ENCODE measurements around the gene FAF2. TPM values are rescaled to one million over a fixed set of nuclear protein-coding genes. Genes with fewer than 3 reads are reported as not detected.

Gene FAF2
- total RNA-seq, 4 donors from 2014 or later, result 12.3 to 47.8 (median 32.5) TPM

- Histone ChIP-seq H3K4me1 (no peaks in the 10 kb centered on the region), H3K27ac (no peak overlapping the region), H3K27me3 (no peaks in the 10 kb centered on the region), H3K36me3 (no peaks in the 10 kb centered on the region), H3K4me3 (no peak overlapping the region), H3K9me3 (no peaks in the 10 kb centered on the region)
- TF ChIP-seq CTCF (IDR thresholded peaks at IDR 0.05) (no peak), POLR2A (IDR thresholded peaks at IDR 0.05) (no peak)
- intact Hi-C loops (cut with DNase I; ENCODE audit: low total_unique reads), result no loop called here
- DNase-seq, result no peak
Measured at GRCh38 chr5:176552332-176552869, 104.2 kb downstream of the FAF2 start.

GRCh38 chr5:176553260-176554085 is 105.3 kb downstream of the FAF2 start:
- no peaks in the 10 kb centered on the region for H3K9me3 ChIP-seq
- H3K36me3 ChIP-seq, result no peaks in the 10 kb centered on the region
- DNase-seq, result no peak
- no peak for TF ChIP-seq CTCF (IDR thresholded peaks at IDR 0.05)
- H3K27ac ChIP-seq, result no peak overlapping the region
- H3K27me3 ChIP-seq, result no peaks in the 10 kb centered on the region
- intact Hi-C loops (cut with DNase I; ENCODE audit: low total_unique reads), result no loop called here
- no peak overlapping the region for H3K4me3 ChIP-seq
- H3K4me1 ChIP-seq, result no peaks in the 10 kb centered on the region

- intact Hi-C loops (cut with DNase I; ENCODE audit: low total_unique reads), result no loop called here
- H3K36me3 ChIP-seq, result no peaks in the 10 kb centered on the region
- DNase-seq, result no peak
- no peak for TF ChIP-seq POLR2A (IDR thresholded peaks at IDR 0.05)
- TF ChIP-seq CTCF (IDR thresholded peaks at IDR 0.05), result no peak
- H3K27me3 ChIP-seq, result no peaks in the 10 kb centered on the region
- H3K9me3 ChIP-seq, result no peaks in the 10 kb centered on the region
- no peak overlapping the region for H3K27ac ChIP-seq
- no peaks in the 10 kb centered on the region for H3K4me1 ChIP-seq
- no peak overlapping the region for H3K4me3 ChIP-seq
Measured at GRCh38 chr5:176557846-176558245, 109.7 kb downstream of the FAF2 start.

Small RNA genes within 50 kb of the gene (small RNA-seq; reads per million reads assigned to genes)
- gene AC010297.1 (not detected), gene RF00019 (not detected), gene RN7SL684P (not detected)

Other genes starting within 250 kb of the FAF2 start
- 10 to 100 TPM in 2 of 4 donors, 1 to 10 TPM in 2; 1.5 to 43.0 (median 14.9) TPM for gene SIMC1, start 210.0 kb upstream of the FAF2 start, total RNA-seq
- 100 to 1,000 TPM in 1 of 4 donors, 10 to 100 TPM in 3; 57.0 to 112 (median 67.5) TPM for gene KIAA1191, start 86.6 kb upstream of the FAF2 start, total RNA-seq
- gene ARL10, start 82.9 kb upstream of the FAF2 start, total RNA-seq, result 10 to 100 TPM in 2 of 4 donors, 1 to 10 TPM in 2; 4.1 to 21.2 (median 9.6) TPM
- gene NOP16, start 59.8 kb upstream of the FAF2 start, total RNA-seq, result 10 to 100 TPM in 1 of 4 donors, 1 to 10 TPM in 2, under 1 TPM in 1; 0.51 to 17.8 (median 7.9) TPM
- gene HIGD2A, start 59.6 kb upstream of the FAF2 start, total RNA-seq, result 10 to 100 TPM in 3 of 4 donors, 1 to 10 TPM in 1; 4.6 to 74.5 (median 26.7) TPM
- 100 to 1,000 TPM in 1 of 4 donors, 10 to 100 TPM in 3; 34.7 to 162 (median 63.4) TPM for gene CLTB, start 31.8 kb upstream of the FAF2 start, total RNA-seq
- gene RNF44, start 89.0 kb downstream of the FAF2 start, total RNA-seq, result 10 to 100 TPM in 2 of 4 donors, 1 to 10 TPM in 2; 1.2 to 32.6 (median 9.2) TPM
- under 1 TPM in 3 of 4 donors, not detected in 1; under 0.01 to 0.35 (median 0.09) TPM for gene CDHR2, start 101.0 kb downstream of the FAF2 start, total RNA-seq
- gene GPRIN1, start 161.8 kb downstream of the FAF2 start, total RNA-seq, result 1 to 10 TPM in 1 of 4 donors, under 1 TPM in 1, not detected in 2; 0.40 to 1.4 TPM
- gene SNCB, start 182.1 kb downstream of the FAF2 start, total RNA-seq, result not detected
- gene EIF4E1B, start 182.3 kb downstream of the FAF2 start, total RNA-seq, result not detected
- gene TSPAN17, start 199.1 kb downstream of the FAF2 start, total RNA-seq, result 10 to 100 TPM in 3 of 4 donors, 1 to 10 TPM in 1; 10.0 to 45.6 (median 20.2) TPM